HCT116 (cell line): Measurements from ENCODE around the gene C2CD3. TPM values are rescaled to one million over a fixed set of nuclear protein-coding genes. Genes with fewer than 3 reads are reported as not detected.

ENCODE experiments used
- ATAC-seq: fragments of 200-7000 bp; cut with Tn5 transposase; 2 replicates; pipeline ENCODE4 v1.9.1; 2020; ENCODE audit warnings: mild to moderate bottlenecking, moderate library complexity
- BruUV-seq: library from RNA; stranded (reverse); fragments of 400-500 nt; replicated peaks from 2 replicates; lab custom pipeline; 2021; lab: Mats Ljungman, UMichigan
- CTCF ChIA-PET: fragments of 300-600 bp; sonication (Branson Sonifier 250); formaldehyde crosslinking; loops from one replicate; lab custom pipeline; 2021; ENCODE audit warnings: antibody characterized with exemption; lab: Charles Lee
- POLR2A ChIA-PET: fragments of 300-600, 350-600 bp; sonication (Branson Sonifier 250); formaldehyde crosslinking; loops from one replicate; lab custom pipeline; 2021; ENCODE audit warnings: antibody characterized with exemption; lab: Charles Lee
- RAD21 ChIA-PET, 2 experiments: fragments of 300-600 bp; sonication (Branson Sonifier 250); formaldehyde crosslinking; loops; one replicate each; lab custom pipeline; 2023; ENCODE audit warnings: low total read pairs in 2 of 2; ENCODE audit not compliant: uncharacterized antibody in 2 of 2, unreplicated experiment in 2 of 2, low non-redundant PET in 1 of 2; lab: Charles Lee
- DNase-seq: peaks from one replicate; pipeline ENCODE4 v3.0.0-alpha.2; 2010; ENCODE audit warnings: low read depth, low spot score
- H2AFZ ChIP-seq: fragments of 200-600 bp; shearing (Covaris generic), sonication (generic); 2 replicates; pipeline ENCODE4 v1.6.1; 2017; ENCODE audit warnings: low read depth, mixed run types, mixed read lengths, antibody characterized with exemption, low read length; ENCODE audit not compliant: poor library complexity, severe bottlenecking
- H3K27ac ChIP-seq: 2 replicates; pipeline ENCODE4 v1.5.1; 2012; ENCODE audit warnings: low read depth, low read length
- H3K27me3 ChIP-seq: fragments of 200-600 bp; sonication (generic); 2 replicates; pipeline ENCODE4 v1.6.1; 2016; ENCODE audit warnings: mixed run types, low read length, mixed read lengths; ENCODE audit not compliant: insufficient read depth
- H3K36me3 ChIP-seq, 2 experiments: fragments of 200-500 bp in 1 of 2; fragments of 200-600 bp in 1 of 2; sonication (Bioruptor generic) in 1 of 2; sonication (generic) in 1 of 2; 2 replicates each; pipeline versions ENCODE4 v1.5.1 to v1.6.1; 2014 to 2016; ENCODE audit warnings: low read length in 2 of 2, inconsistent platforms in 1 of 2, mixed read lengths in 1 of 2, mixed run types in 1 of 2; ENCODE audit not compliant: insufficient read depth in 2 of 2, control insufficient read depth in 1 of 2
- H3K4me1 ChIP-seq, 2 experiments: fragments of 200-600 bp in 1 of 2; sonication (generic) in 1 of 2; 2 replicates each; pipeline versions ENCODE4 v1.5.1 to v1.6.1; 2012 to 2017; ENCODE audit warnings: low read length in 2 of 2, inconsistent platforms in 1 of 2, mild to moderate bottlenecking in 1 of 2, mixed read lengths in 1 of 2, mixed run types in 1 of 2, moderate library complexity in 1 of 2; ENCODE audit not compliant: insufficient read depth in 2 of 2, control insufficient read depth in 1 of 2
- H3K4me2 ChIP-seq: fragments of 200-600 bp; sonication (generic); 2 replicates; pipeline ENCODE4 v1.6.1; 2017; ENCODE audit warnings: mixed run types, low read length, mixed read lengths
- H3K4me3 ChIP-seq, 2 experiments: fragments of 200-600 bp in 1 of 2; sonication (generic) in 1 of 2; replicated peaks in 1 of 2; 2 replicates each; pipeline ENCODE4 v1.5.1; 2011 to 2016; ENCODE audit warnings: low read length in 2 of 2, control low read depth in 1 of 2, low read depth in 1 of 2, mild to moderate bottlenecking in 1 of 2, mixed read lengths in 1 of 2, mixed run types in 1 of 2
- H3K79me2 ChIP-seq: fragments of 200-600 bp; sonication (generic); 2 replicates; pipeline ENCODE4 v1.6.1; 2017; ENCODE audit warnings: mild to moderate bottlenecking, mixed run types, low read length, moderate library complexity, mixed read lengths; ENCODE audit not compliant: insufficient read depth
- H3K9ac ChIP-seq: fragments of 200-600 bp; sonication (generic); 2 replicates; pipeline ENCODE4 v1.6.1; 2016; ENCODE audit warnings: low read length, mixed read lengths
- H3K9me2 ChIP-seq: fragments of 200-600 bp; sonication (generic), shearing (Covaris generic); 2 replicates; pipeline ENCODE4 v1.6.1; 2017; ENCODE audit warnings: mixed run types, mild to moderate bottlenecking, moderate library complexity; ENCODE audit not compliant: insufficient read depth
- H3K9me3 ChIP-seq, 2 experiments: fragments of 200-500 bp in 1 of 2; fragments of 200-600 bp in 1 of 2; sonication (Bioruptor generic) in 1 of 2; sonication (generic) in 1 of 2; 2 replicates each; pipeline ENCODE4 v1.6.1; 2014 to 2017; ENCODE audit warnings: low read length in 2 of 2, mixed read lengths in 2 of 2, inconsistent platforms in 1 of 2, low read depth in 1 of 2, mild to moderate bottlenecking in 1 of 2, mixed run types in 1 of 2, moderate library complexity in 1 of 2; ENCODE audit not compliant: control insufficient read depth in 1 of 2, insufficient read depth in 1 of 2
- H4K20me1 ChIP-seq: fragments of 200-600 bp; sonication (generic), shearing (Covaris generic); 2 replicates; pipeline ENCODE4 v1.6.1; 2017; ENCODE audit warnings: mixed run types, mild to moderate bottlenecking, moderate library complexity; ENCODE audit not compliant: insufficient read depth
- ATF3 ChIP-seq: IDR thresholded peaks from 2 replicates; pipeline ENCODE4 v1.6.1; 2012
- CBX3 ChIP-seq: IDR thresholded peaks from 2 replicates; pipeline ENCODE4 v1.6.1; 2012; ENCODE audit warnings: low read depth
- CEBPB ChIP-seq: IDR thresholded peaks from 2 replicates; pipeline ENCODE4 v1.6.1; 2012; ENCODE audit warnings: low read depth
- EGR1 ChIP-seq: IDR thresholded peaks from 2 replicates; pipeline ENCODE4 v1.6.1; 2012; ENCODE audit warnings: low read depth
- JUND ChIP-seq: IDR thresholded peaks from 2 replicates; pipeline ENCODE4 v1.6.1; 2012
- MAX ChIP-seq: IDR thresholded peaks from 2 replicates; pipeline ENCODE4 v1.6.1; 2012
- SRF ChIP-seq: IDR thresholded peaks from 2 replicates; pipeline ENCODE4 v1.6.1; 2012; ENCODE audit warnings: low read depth
- TCF7L2 ChIP-seq: IDR thresholded peaks from 2 replicates; pipeline ENCODE4 v1.7.0; 2011; ENCODE audit warnings: borderline replicate concordance, inconsistent platforms; ENCODE audit not compliant: insufficient read depth, insufficient read length; ENCODE audit errors: extremely low read depth
- YY1 ChIP-seq: IDR thresholded peaks from 2 replicates; pipeline ENCODE4 v1.6.1; 2011; ENCODE audit warnings: low read length, low read depth, moderate library complexity, mild to moderate bottlenecking; ENCODE audit not compliant: insufficient replicate concordance; ENCODE audit errors: extremely low read depth
- ZFX ChIP-seq: fragments of 450-650 bp; IDR thresholded peaks from 2 replicates; pipeline ENCODE4 v1.6.1; 2017
- intact Hi-C: fragments of 100-400 bp; cut with micrococcal nuclease; formaldehyde crosslinking; loops from 2 replicates; pipeline ENCODE4 v1.10.0; 2022
- total RNA-seq: library from RNA; stranded (reverse); gene quantifications from one replicate; pipeline ENCODE4 v1.2.1, GENCODE V29; 2021; ENCODE audit not compliant: unreplicated experiment

C2CD3 gene
- total RNA-seq, 1 experiment from 2014 or later, result 30.6 TPM

GRCh38 chr11:74092425-74092824, 78.4 kb downstream of the C2CD3 start:
- intact Hi-C loops, result loop anchor here (5.0 kb wide), 1 partner anchor 130 kb away; no protein-coding TSS in a partner anchor
- TF ChIP-seq ZFX (no peak), JUND (no peak), EGR1 (no peak)
- ChIA-PET CTCF (no interaction called here), RAD21 (no interaction called here), POLR2A (no interaction called here)
- no peak overlapping the region for H3K4me3 ChIP-seq
- no peaks in the 10 kb centered on the region for H4K20me1 ChIP-seq
- no peak for DNase-seq
- no peaks in the 10 kb centered on the region for H3K4me1 ChIP-seq
- no peaks in the 10 kb centered on the region for H3K27me3 ChIP-seq
- no peak for ATAC-seq
- no peak overlapping the region for H2AFZ ChIP-seq
- H3K4me2 ChIP-seq, result no peak overlapping the region
- H3K9ac ChIP-seq, result no peak overlapping the region
- no peaks in the 10 kb centered on the region for H3K9me3 ChIP-seq
- no TSS peak for BruUV-seq
- no peaks in the 10 kb centered on the region for H3K79me2 ChIP-seq
- H3K27ac ChIP-seq, result no peak overlapping the region
- H3K36me3 ChIP-seq, result peaks cover 12 to 24% of the 10 kb centered on the region in 2 experiments; a peak in 3 of 4 replicates
- H3K9me2 ChIP-seq, result no peaks in the 10 kb centered on the region

GRCh38 chr11:74091549-74091948, 79.3 kb downstream of the C2CD3 start:
- no peaks in the 10 kb centered on the region for H3K79me2 ChIP-seq
- no peak overlapping the region for H2AFZ ChIP-seq
- ChIA-PET RAD21 (no interaction called here), CTCF (no interaction called here), POLR2A (no interaction called here)
- DNase-seq, result no peak
- ATAC-seq, result no peak
- H3K27me3 ChIP-seq, result no peaks in the 10 kb centered on the region
- no peak overlapping the region for H3K27ac ChIP-seq
- no peak overlapping the region for H3K4me2 ChIP-seq
- TF ChIP-seq CBX3 (no peak), CEBPB (no peak), YY1 (no peak), TCF7L2 (no peak), SRF (no peak), JUND (no peak), ATF3 (no peak), MAX (no peak)
- H3K36me3 ChIP-seq, result peaks cover 14 to 24% of the 10 kb centered on the region in 2 experiments
- no peaks in the 10 kb centered on the region for H3K9me3 ChIP-seq
- no peaks in the 10 kb centered on the region for H3K9me2 ChIP-seq
- BruUV-seq, result no TSS peak
- H3K4me1 ChIP-seq, result no peaks in the 10 kb centered on the region
- intact Hi-C loops, result loop anchor here (5.0 kb wide), 1 partner anchor 129 kb away; no protein-coding TSS in a partner anchor
- H3K9ac ChIP-seq, result no peak overlapping the region
- H4K20me1 ChIP-seq, result no peaks in the 10 kb centered on the region
- H3K4me3 ChIP-seq, result no peak overlapping the region
